Measurements from ENCODE around the gene TBC1D30.

The TBC1D30 gene

DNA sequence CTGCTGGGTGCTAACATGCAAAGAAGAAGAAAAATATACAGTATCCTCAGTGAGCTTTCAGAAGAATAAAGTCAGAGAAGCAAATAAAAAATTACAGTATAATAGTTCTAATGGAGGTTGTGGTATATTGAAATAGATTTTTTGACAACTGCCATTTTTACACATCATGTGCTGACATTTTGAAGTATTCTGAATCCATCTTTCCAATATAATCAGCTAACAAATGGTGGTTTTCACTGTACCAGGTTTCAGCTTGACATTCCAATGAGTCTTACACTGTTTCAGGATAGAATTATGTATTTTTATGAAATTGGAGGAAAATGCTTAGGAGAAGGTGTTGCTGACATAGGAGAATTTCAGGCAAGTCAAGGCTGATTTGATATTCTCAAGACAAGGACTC is 26.3 kb upstream of the TBC1D30 start:
- Histone ChIP-seq H4K20me1 (ENCODE audit: control insufficient read depth, insufficient read depth, low read depth, low read length) (peaks cover 4% of the 10 kb centered on the region; the same call in 1 of the 2 replicates), H3K36me3 (ENCODE audit: control insufficient read depth, low read length) (no peaks in the 10 kb centered on the region), H3K4me1 (ENCODE audit: control insufficient read depth, low read length) (no peaks in the 10 kb centered on the region), H3K4me2 (ENCODE audit: low read length) (no peak overlapping the region), H3F3A (ENCODE audit: control insufficient read depth, insufficient read depth) (no peaks in the 10 kb centered on the region), H3K27ac (ENCODE audit: low read depth, low read length) (no peak overlapping the region), H3K4me3 (ENCODE audit: low read length) (no peak overlapping the region), H3K9me2 (replicated peaks; ENCODE audit: control insufficient read depth, low read length) (no peaks in the 10 kb centered on the region), H3K27me3 (ENCODE audit: control insufficient read depth, low read length) (peaks cover 35% of the 10 kb centered on the region), H3K79me2 (ENCODE audit: control insufficient read depth, low read length) (no peaks in the 10 kb centered on the region), H3K9me3 (ENCODE audit: control insufficient read depth, insufficient read depth, low read length) (no peaks in the 10 kb centered on the region)
- TF ChIP-seq EZH2phosphoT487 (IDR thresholded peaks at IDR 0.05; ENCODE audit: borderline replicate concordance, low read length) = no peak
- TF ChIP-seq CTCF (IDR thresholded peaks at IDR 0.05; ENCODE audit: low read depth, low read length, poor library complexity, severe bottlenecking) = no peak

GRCh38 chr12:64800640-64801039 is 23.8 kb upstream of the TBC1D30 start:
- peaks cover 32% of the 10 kb centered on the region for H3K27me3 ChIP-seq (ENCODE audit: control insufficient read depth, low read length)
- H3K4me1 ChIP-seq (ENCODE audit: control insufficient read depth, low read length) = no peaks in the 10 kb centered on the region
- peaks cover 4% of the 10 kb centered on the region; the same call in 1 of the 2 replicates for H4K20me1 ChIP-seq (ENCODE audit: control insufficient read depth, insufficient read depth, low read depth, low read length)
- no peaks in the 10 kb centered on the region for H3K36me3 ChIP-seq (ENCODE audit: control insufficient read depth, low read length)
- H3F3A ChIP-seq (ENCODE audit: control insufficient read depth, insufficient read depth) = no peaks in the 10 kb centered on the region
- H3K4me2 ChIP-seq (ENCODE audit: low read length) = no peak overlapping the region
- no peaks in the 10 kb centered on the region for H3K9me3 ChIP-seq (ENCODE audit: control insufficient read depth, insufficient read depth, low read length)
- H3K27ac ChIP-seq (ENCODE audit: low read depth, low read length) = no peak overlapping the region
- no peaks in the 10 kb centered on the region for H3K79me2 ChIP-seq (ENCODE audit: control insufficient read depth, low read length)
- no peaks in the 10 kb centered on the region for H3K9me2 ChIP-seq (replicated peaks; ENCODE audit: control insufficient read depth, low read length)
- no peak for TF ChIP-seq CTCF (IDR thresholded peaks at IDR 0.05; ENCODE audit: low read depth, low read length, poor library complexity, severe bottlenecking)
- no peak for TF ChIP-seq EZH2phosphoT487 (IDR thresholded peaks at IDR 0.05; ENCODE audit: borderline replicate concordance, low read length)
- H3K4me3 ChIP-seq (ENCODE audit: low read length) = no peak overlapping the region

DNA sequence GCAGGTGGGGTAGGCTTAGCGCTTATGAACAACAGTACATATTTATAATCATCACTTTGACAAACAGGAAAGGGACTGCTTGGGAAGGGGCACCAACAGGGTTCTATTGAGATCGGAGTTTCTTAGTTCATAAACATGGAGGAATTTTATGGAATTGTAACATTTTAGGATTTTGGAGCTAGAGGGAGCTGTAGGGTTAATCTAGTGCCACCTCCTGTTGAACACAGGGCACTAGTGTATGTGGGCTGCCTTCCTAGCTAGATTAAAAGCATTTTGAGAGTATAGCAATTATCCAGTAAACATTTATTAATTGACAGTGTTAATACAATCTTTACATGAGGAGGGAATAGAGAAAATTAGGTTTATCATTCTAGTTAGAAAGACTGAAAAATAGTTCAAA is 23.1 kb upstream of the TBC1D30 start:
- Histone ChIP-seq H4K20me1 (ENCODE audit: control insufficient read depth, insufficient read depth, low read depth, low read length) (peaks cover 4% of the 10 kb centered on the region; the same call in 1 of the 2 replicates), H3K9me3 (ENCODE audit: control insufficient read depth, insufficient read depth, low read length) (no peaks in the 10 kb centered on the region), H3K4me3 (ENCODE audit: low read length) (no peak overlapping the region), H3K4me2 (ENCODE audit: low read length) (no peak overlapping the region), H3F3A (ENCODE audit: control insufficient read depth, insufficient read depth) (no peaks in the 10 kb centered on the region), H3K27ac (ENCODE audit: low read depth, low read length) (no peak overlapping the region), H3K36me3 (ENCODE audit: control insufficient read depth, low read length) (no peaks in the 10 kb centered on the region), H3K79me2 (ENCODE audit: control insufficient read depth, low read length) (no peaks in the 10 kb centered on the region), H3K27me3 (ENCODE audit: control insufficient read depth, low read length) (peaks cover 32% of the 10 kb centered on the region), H3K4me1 (ENCODE audit: control insufficient read depth, low read length) (no peaks in the 10 kb centered on the region), H3K9me2 (replicated peaks; ENCODE audit: control insufficient read depth, low read length) (no peaks in the 10 kb centered on the region)
- TF ChIP-seq CTCF (IDR thresholded peaks at IDR 0.05; ENCODE audit: low read depth, low read length, poor library complexity, severe bottlenecking) = no peak
- TF ChIP-seq EZH2phosphoT487 (IDR thresholded peaks at IDR 0.05; ENCODE audit: borderline replicate concordance, low read length) = no peak

Data from DOHH2 (cell line).